GM12874 (cell line): ENCODE results near the gene EHD3.

Source experiments
- CTCF ChIP-seq: IDR thresholded peaks from 2 replicates; pipeline ENCODE4 v1.5.1; 2011; ENCODE audit warnings: low read depth, mild to moderate bottlenecking, control low read depth, low read length, moderate library complexity; ENCODE audit not compliant: insufficient read depth

EHD3 gene

GRCh38 chr2:31233741-31234682 lies at the start of gene EHD3:
EHD3 (plus strand) TSS chr2:31234152; CDS start chr2:31234622, 470 bp downstream.
- TF ChIP-seq CTCF = peak; percentile 33; the same call in 1 of the 2 replicates

GRCh38 chr2:31187166-31187565 lies 46.8 kb upstream of the EHD3 start:
- no peak for TF ChIP-seq CTCF

GRCh38 chr2:31188131-31188530 lies 45.8 kb upstream of the EHD3 start:
- TF ChIP-seq CTCF = no peak

GRCh38 chr2:31189141-31189540 lies 44.8 kb upstream of the EHD3 start:
- no peak for TF ChIP-seq CTCF

- TF ChIP-seq CTCF = no peak
These were observed 43.8 kb upstream of the EHD3 start for GRCh38 chr2:31190188-31190587.

GRCh38 chr2:31191931-31192330 lies 42.0 kb upstream of the EHD3 start:
- no peak for TF ChIP-seq CTCF

- TF ChIP-seq CTCF = no peak
These were observed 41.6 kb upstream of the EHD3 start for GRCh38 chr2:31192396-31192795.
